HepG2 (cell line): ENCODE results near the gene NUDCD2. TPM values are rescaled to one million over a fixed set of nuclear protein-coding genes. Genes with fewer than 3 reads are reported as not detected.

ENCODE experiments used
- TCF12 ChIP-seq, 2 experiments: fragments of 450-650 bp in 1 of 2; sonication (generic) in 1 of 2; formaldehyde crosslinking in 1 of 2; IDR thresholded peaks; 2 replicates each; pipeline versions ENCODE4 v1.6.1 to v1.8.0; 2017 to 2022; ENCODE audit warnings: antibody characterized with exemption in 1 of 2, mild to moderate bottlenecking in 1 of 2, missing genetic modification reagents in 1 of 2, moderate library complexity in 1 of 2
- polyA plus RNA-seq, 8 experiments: library from polyadenylated mRNA; depleted of rRNA in 3 of 8; stranded (reverse) in 7 of 8; unstranded in 1 of 8; fragments of >200 nt; fragmentation: Illumina TruSeq in 4 of 8; extraction: Trizol in 4 of 8; gene quantifications; 2 replicates each; pipeline versions ENCODE4 v1.2.1 to v1.2.3, GENCODE V29; 2011 to 2016; ENCODE audit warnings: low read depth in 4 of 8, missing spikeins in 1 of 8, mixed read lengths in 1 of 8; ENCODE audit not compliant: insufficient read depth in 1 of 8
- total RNA-seq, 5 experiments: library from RNA; depleted of rRNA; stranded (reverse); fragments of >200 nt; fragmentation: Illumina TruSeq; extraction: Trizol; gene quantifications; 2 replicates each; pipeline ENCODE4 v1.2.3, GENCODE V29; 2016; ENCODE audit warnings: low read depth in 1 of 5
- TF ChIP-seq, protein P1 (sequence below), 2 experiments: fragments of 450-650 bp in 1 of 2; sonication (generic) in 1 of 2; formaldehyde crosslinking in 1 of 2; IDR thresholded peaks; 2 replicates each; pipeline versions ENCODE4 v1.6.1 to v1.8.0; 2016 to 2022; ENCODE audit warnings: antibody characterized with exemption in 1 of 2, mild to moderate bottlenecking in 1 of 2, missing genetic modification reagents in 1 of 2

NUDCD2 gene
- total and polyA plus RNA-seq, 2 of the 13 experiments (the other 11 are each of a cell fraction or from before 2014, with no cell fraction given), result 14.8 to 39.2 TPM

DNA sequence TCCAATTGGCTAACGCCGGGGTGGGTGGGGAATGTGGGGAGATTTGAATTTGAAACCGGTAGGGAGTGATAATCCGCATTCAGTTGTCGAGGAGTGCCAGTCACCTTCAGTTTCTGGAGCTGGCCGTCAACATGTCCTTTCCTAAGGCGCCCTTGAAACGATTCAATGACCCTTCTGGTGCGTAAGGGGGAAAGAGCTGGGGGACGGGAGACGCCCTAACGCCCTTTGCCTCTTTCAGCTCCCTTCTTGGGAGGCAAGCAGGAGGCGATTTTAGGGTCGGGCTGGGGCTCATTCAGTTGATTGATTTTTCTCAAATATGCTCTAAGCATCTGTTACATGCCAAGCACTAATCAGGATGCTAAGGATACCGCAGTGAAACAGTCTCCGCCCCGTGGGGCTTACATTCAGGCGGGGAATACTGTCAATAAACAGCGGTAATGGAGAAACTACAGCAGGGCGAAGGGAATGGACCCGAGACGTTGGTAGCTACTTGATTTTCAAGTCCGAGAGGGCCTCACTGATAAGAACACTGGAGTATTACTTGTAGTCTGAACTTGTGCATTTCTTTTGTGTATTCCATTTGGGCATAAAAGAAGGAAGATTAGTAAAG is 765 bp upstream of the NUDCD2 start, which contains the start of gene HMMR (continued):
- TF ChIP-seq, protein P1, sequence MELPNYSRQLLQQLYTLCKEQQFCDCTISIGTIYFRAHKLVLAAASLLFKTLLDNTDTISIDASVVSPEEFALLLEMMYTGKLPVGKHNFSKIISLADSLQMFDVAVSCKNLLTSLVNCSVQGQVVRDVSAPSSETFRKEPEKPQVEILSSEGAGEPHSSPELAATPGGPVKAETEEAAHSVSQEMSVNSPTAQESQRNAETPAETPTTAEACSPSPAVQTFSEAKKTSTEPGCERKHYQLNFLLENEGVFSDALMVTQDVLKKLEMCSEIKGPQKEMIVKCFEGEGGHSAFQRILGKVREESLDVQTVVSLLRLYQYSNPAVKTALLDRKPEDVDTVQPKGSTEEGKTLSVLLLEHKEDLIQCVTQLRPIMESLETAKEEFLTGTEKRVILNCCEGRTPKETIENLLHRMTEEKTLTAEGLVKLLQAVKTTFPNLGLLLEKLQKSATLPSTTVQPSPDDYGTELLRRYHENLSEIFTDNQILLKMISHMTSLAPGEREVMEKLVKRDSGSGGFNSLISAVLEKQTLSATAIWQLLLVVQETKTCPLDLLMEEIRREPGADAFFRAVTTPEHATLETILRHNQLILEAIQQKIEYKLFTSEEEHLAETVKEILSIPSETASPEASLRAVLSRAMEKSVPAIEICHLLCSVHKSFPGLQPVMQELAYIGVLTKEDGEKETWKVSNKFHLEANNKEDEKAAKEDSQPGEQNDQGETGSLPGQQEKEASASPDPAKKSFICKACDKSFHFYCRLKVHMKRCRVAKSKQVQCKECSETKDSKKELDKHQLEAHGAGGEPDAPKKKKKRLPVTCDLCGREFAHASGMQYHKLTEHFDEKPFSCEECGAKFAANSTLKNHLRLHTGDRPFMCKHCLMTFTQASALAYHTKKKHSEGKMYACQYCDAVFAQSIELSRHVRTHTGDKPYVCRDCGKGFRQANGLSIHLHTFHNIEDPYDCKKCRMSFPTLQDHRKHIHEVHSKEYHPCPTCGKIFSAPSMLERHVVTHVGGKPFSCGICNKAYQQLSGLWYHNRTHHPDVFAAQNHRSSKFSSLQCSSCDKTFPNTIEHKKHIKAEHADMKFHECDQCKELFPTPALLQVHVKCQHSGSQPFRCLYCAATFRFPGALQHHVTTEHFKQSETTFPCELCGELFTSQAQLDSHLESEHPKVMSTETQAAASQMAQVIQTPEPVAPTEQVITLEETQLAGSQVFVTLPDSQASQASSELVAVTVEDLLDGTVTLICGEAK (IDR thresholded peaks at IDR 0.05), result no peak
- TF ChIP-seq, protein P1 (CRISPR knock-in tag; IDR thresholded peaks at IDR 0.05), result no peak
- TF ChIP-seq TCF12 (IDR thresholded peaks at IDR 0.05) (no peak), TCF12 (CRISPR knock-in tag; IDR thresholded peaks at IDR 0.05) (no peak)
- TF ChIP-seq, all 625 proteins: peak for 27
